A549 (cell line): ENCODE measurements around the gene SLC35A2. TPM values are rescaled to one million over a fixed set of nuclear protein-coding genes. Genes with fewer than 3 reads are reported as not detected.

Source experiments
- ATAC-seq, 2 experiments: fragments of 200-7000 bp in 1 of 2; fragments of >200 bp in 1 of 2; cut with Nextera tagmentation in 1 of 2; cut with Tn5 transposase in 1 of 2; 3 replicates each; pipeline versions ENCODE4 v1.8.0 to v1.9.1; 2018 to 2020; ENCODE audit warnings: mild to moderate bottlenecking in 1 of 2, moderate library complexity in 1 of 2
- CTCF ChIA-PET: fragments of 300-600 bp; sonication (Branson Sonifier 250); formaldehyde crosslinking; extraction: SDS; loops from one replicate; lab custom pipeline; 2021; ENCODE audit warnings: antibody characterized with exemption, inconsistent platforms; lab: Yijun Ruan, JAX
- POLR2A ChIA-PET: fragments of 350-600 bp; formaldehyde crosslinking; extraction: SDS; loops from one replicate; lab custom pipeline; 2021; ENCODE audit warnings: antibody characterized with exemption, inconsistent platforms; lab: Yijun Ruan, JAX
- DNase-seq, 2 experiments: peaks; one replicate each; pipeline versions ENCODE4 v3.0.0 to v3.0.0-alpha.2; 2011 to 2016; ENCODE audit warnings: low read depth in 1 of 2, low spot score in 1 of 2
- FAIRE-seq: peaks from 2 replicates; lab custom pipeline; 2011; peaks lifted over from hg19 to GRCh38; lab: Jason Lieb, UNC
- H3K27ac ChIP-seq, 2 experiments: fragments of >200 bp; sonication (Bioruptor Twin); formaldehyde crosslinking; 3 replicates each; pipeline ENCODE4 v1.5.1; 2016 to 2017
- H3K4me1 ChIP-seq: fragments of >200 bp; sonication (Bioruptor Twin); formaldehyde crosslinking; 3 replicates; pipeline ENCODE4 v1.6.1; 2016
- H3K4me2 ChIP-seq: fragments of >200 bp; sonication (Bioruptor Twin); formaldehyde crosslinking; 3 replicates; pipeline ENCODE4 v1.6.1; 2016
- H3K4me3 ChIP-seq: fragments of >200 bp; sonication (Bioruptor Twin); formaldehyde crosslinking; 3 replicates; pipeline ENCODE4 v1.5.1; 2016
- H3K9me3 ChIP-seq: fragments of >200 bp; sonication (Bioruptor Twin); formaldehyde crosslinking; 3 replicates; pipeline ENCODE4 v1.6.1; 2016
- CEBPB ChIP-seq, 2 experiments: fragments of >200 bp in 1 of 2; sonication (Bioruptor Twin) in 1 of 2; formaldehyde crosslinking in 1 of 2; IDR thresholded peaks; 2 replicates each; pipeline ENCODE4 v1.6.1; 2012 to 2016
- CHD4 ChIP-seq: fragments of 200-600 bp; sonication (generic); IDR thresholded peaks from 2 replicates; pipeline ENCODE4 v1.6.1; 2016; ENCODE audit warnings: antibody characterized with exemption, mild to moderate bottlenecking, borderline replicate concordance
- CTCF ChIP-seq: fragments of >200 bp; sonication (Bioruptor Twin); formaldehyde crosslinking; IDR thresholded peaks from 3 replicates; pipeline ENCODE4 v1.5.1; 2016
- EHF ChIP-seq: fragments of 250-450 bp; sonication (Bioruptor Pico); IDR thresholded peaks from 2 replicates; pipeline ENCODE4 v1.5.0; 2020; ENCODE audit warnings: mild to moderate bottlenecking
- ELK1 ChIP-seq: fragments of 150-350 bp; IDR thresholded peaks from 2 replicates; pipeline ENCODE4 v1.6.1; 2014; ENCODE audit warnings: low read depth, mild to moderate bottlenecking, low read length
- FOSL2 ChIP-seq, 2 experiments: fragments of 450-650 bp in 1 of 2; fragments of >200 bp in 1 of 2; sonication (Bioruptor Twin) in 1 of 2; formaldehyde crosslinking; IDR thresholded peaks; 2 replicates each; pipeline versions ENCODE4 v1.5.0 to v1.6.1; 2016 to 2020; ENCODE audit warnings: mild to moderate bottlenecking in 1 of 2, moderate library complexity in 1 of 2
- HDAC2 ChIP-seq: fragments of 200-600 bp; sonication (generic); IDR thresholded peaks from 2 replicates; pipeline ENCODE4 v1.6.1; 2016
- HEYL ChIP-seq: fragments of 250-450 bp; sonication (Bioruptor Pico); IDR thresholded peaks from 2 replicates; pipeline ENCODE4 v1.8.0; 2021; ENCODE audit warnings: mild to moderate bottlenecking, moderate library complexity
- HMGXB4 ChIP-seq: fragments of 250-450 bp; sonication (Bioruptor Pico); IDR thresholded peaks from 2 replicates; pipeline ENCODE4 v1.5.0; 2021; ENCODE audit warnings: mild to moderate bottlenecking, moderate library complexity, borderline replicate concordance
- HOXB13 ChIP-seq: fragments of 250-450 bp; sonication (Bioruptor Pico); IDR thresholded peaks from 2 replicates; pipeline ENCODE4 v1.5.0; 2020; ENCODE audit warnings: low read depth, mild to moderate bottlenecking, moderate library complexity
- NR3C1 ChIP-seq: fragments of >200 bp; sonication (Bioruptor Twin); formaldehyde crosslinking; IDR thresholded peaks from 3 replicates; pipeline ENCODE4 v1.6.1; 2017
- PHF8 ChIP-seq: fragments of 200-600 bp; sonication (generic); IDR thresholded peaks from 2 replicates; pipeline ENCODE4 v1.6.1; 2016; ENCODE audit warnings: low read depth, mild to moderate bottlenecking, antibody characterized with exemption, moderate library complexity, borderline replicate concordance
- POLR2AphosphoS2 ChIP-seq: conservative IDR thresholded peaks from 2 replicates; pipeline ENCODE4 v1.6.1; 2012; ENCODE audit warnings: low read length, improper control_type of control experiment, inconsistent platforms
- RAD21 ChIP-seq, 2 experiments: fragments of >200 bp in 1 of 2; sonication (Bioruptor Twin) in 1 of 2; formaldehyde crosslinking in 1 of 2; IDR thresholded peaks in 1 of 2; conservative IDR thresholded peaks in 1 of 2; 2 replicates in 1 of 2; 3 replicates in 1 of 2; pipeline ENCODE4 v1.6.1; 2012 to 2018; ENCODE audit warnings: inconsistent platforms in 1 of 2
- RCOR1 ChIP-seq: fragments of 150-350 bp; IDR thresholded peaks from 2 replicates; pipeline ENCODE4 v1.6.1; 2014; ENCODE audit warnings: antibody characterized with exemption, low read length, low read depth
- SREBF2 ChIP-seq: fragments of 450-650 bp; IDR thresholded peaks from 2 replicates; pipeline ENCODE4 v1.6.1; 2014; ENCODE audit warnings: mild to moderate bottlenecking, moderate library complexity
- TFCP2L1 ChIP-seq: fragments of 250-450 bp; sonication (Bioruptor Pico); IDR thresholded peaks from 2 replicates; pipeline ENCODE4 v1.5.0; 2021; ENCODE audit warnings: mild to moderate bottlenecking
- USF2 ChIP-seq: fragments of 450-650 bp; IDR thresholded peaks from 2 replicates; pipeline ENCODE4 v1.6.1; 2014; ENCODE audit warnings: antibody characterized with exemption
- ZC3H11A ChIP-seq: fragments of 450-650 bp; IDR thresholded peaks from 2 replicates; pipeline ENCODE4 v1.6.1; 2014; ENCODE audit warnings: antibody characterized with exemption, mild to moderate bottlenecking
- ZFP36 ChIP-seq: fragments of 450-650 bp; IDR thresholded peaks from 2 replicates; pipeline ENCODE4 v1.6.1; 2014; ENCODE audit warnings: borderline replicate concordance; ENCODE audit not compliant: partially characterized antibody
- ZNF302 ChIP-seq: fragments of 250-450 bp; sonication (Bioruptor Pico); IDR thresholded peaks from 2 replicates; pipeline ENCODE4 v1.9.0; 2021; ENCODE audit warnings: inconsistent platforms, mild to moderate bottlenecking, moderate library complexity
- ZSCAN20 ChIP-seq: fragments of 250-450 bp; sonication (Bioruptor Pico); IDR thresholded peaks from 2 replicates; pipeline ENCODE4 v1.8.0; 2022; ENCODE audit warnings: mild to moderate bottlenecking, moderate library complexity
- whole genome bisulfite sequencing: methylation state at CpG from one replicate; pipeline ENCODE4 v1.1.6; 2017; ENCODE audit errors: missing lambda C conversion rate; 5-methylcytosine and 5-hydroxymethylcytosine counted together
- polyA plus RNA-seq, 4 experiments: library from polyadenylated mRNA; depleted of rRNA in 3 of 4; stranded (reverse); fragments of >200 nt; fragmentation: RNase III in 1 of 4; extraction: RNeasy Plus Mini Kit Qiagen cat#74134 plus additional on column Dnase treatment in 1 of 4; gene quantifications; 2 replicates in 3 of 4; 3 replicates in 1 of 4; pipeline ENCODE4 v1.2.3, GENCODE V29; 2011 to 2017

SLC35A2 gene
- polyA plus RNA-seq, 2 of the 4 experiments (the other 2 are of a cell fraction), result 39.4 to 50.2 TPM

- Histone ChIP-seq H3K4me1 (peaks cover 13% of the 10 kb centered on the region), H3K4me3 (no peak overlapping the region), H3K4me2 (no peak overlapping the region), H3K27ac (no peak overlapping the region)
- ATAC-seq, result no peak
- FAIRE-seq, result peak; percentile 56
- no peak for DNase-seq
- POLR2A ChIA-PET, result interaction anchor here (1.3 kb wide), 1 partner anchor 23 kb away, joined by 3 read pairs; the partner anchor contains the start of genes PQBP1 and TIMM17B
- TF ChIP-seq RCOR1 (no peak), HMGXB4 (CRISPR knock-in tag) (no peak), ZSCAN20 (no peak), ELK1 (no peak), TFCP2L1 (CRISPR knock-in tag) (no peak), CHD4 (no peak), HOXB13 (no peak), FOSL2 (IDR thresholded peaks at IDR 0.05) (no peak), FOSL2 (CRISPR knock-in tag; IDR thresholded peaks at IDR 0.05) (no peak), ZNF302 (CRISPR knock-in tag) (no peak), POLR2AphosphoS2 (no peak), EHF (no peak), HEYL (no peak), ZFP36 (no peak)
- TF ChIP-seq, all 56 proteins: peak for 0
- WGBS, result 69% methylated on average over 8 of the region's 8 CpGs
- no peaks in the 10 kb centered on the region for H3K9me3 ChIP-seq
- CTCF ChIA-PET, result no interaction called here
Measured at GRCh38 chrX:48919947-48920717, 8.7 kb upstream of the SLC35A2 start.

- no peak for DNase-seq
- peak overlapping the region; percentile 92 to 95; a peak in 3 of 6 replicates for H3K27ac ChIP-seq
- ChIA-PET CTCF (interaction anchor here (1.1 kb wide), 1 partner anchor 27 kb away, joined by 3 read pairs; no protein-coding TSS in a partner anchor), POLR2A (interaction anchor here (1.3 kb wide), 1 partner anchor 22 kb away, joined by 3 read pairs; the partner anchor contains the start of genes PQBP1 and TIMM17B)
- peak overlapping the region; percentile 99 for H3K4me2 ChIP-seq
- H3K9me3 ChIP-seq, result no peaks in the 10 kb centered on the region
- no peak for FAIRE-seq
- H3K4me1 ChIP-seq, result peaks cover 13% of the 10 kb centered on the region
- ATAC-seq, result no peak
- peak overlapping the region; percentile 87; the same call in 1 of the 3 replicates for H3K4me3 ChIP-seq
- WGBS, result 79% methylated on average over 14 of the region's 15 CpGs
- TF ChIP-seq CEBPB (IDR thresholded peaks at IDR 0.05), result no peak
Measured at GRCh38 chrX:48919360-48919841, 8.0 kb upstream of the SLC35A2 start.

- peak; percentile 80 to 87 for DNase-seq
- TF ChIP-seq HDAC2 (no peak), PHF8 (peak; percentile 43; the same call in 1 of the 2 replicates), NR3C1 (no peak), ZSCAN20 (no peak), CTCF (no peak), USF2 (peak; percentile 84), SREBF2 (no peak), RAD21 (conservative IDR thresholded peaks at IDR 0.05 in 1 of 2, IDR thresholded peaks at IDR 0.05 in 1 of 2) (no peak), ELK1 (no peak), ZC3H11A (no peak), CEBPB (IDR thresholded peaks at IDR 0.05) (no peak)
Measured at GRCh38 chrX:48918643-48919340, 7.3 kb upstream of the SLC35A2 start, which contains the start of gene PIM2. PIM2 (minus strand) TSS chrX:48919024; CDS start chrX:48918834, 190 bp downstream.

More at GRCh38 chrX:48918643-48919340, 7.3 kb upstream of the SLC35A2 start, which contains the start of gene PIM2:
- H3K9me3 ChIP-seq, result no peaks in the 10 kb centered on the region
- POLR2A ChIA-PET, result no interaction called here
- WGBS, result 17% methylated on average over 16 of the region's 55 CpGs
- H3K4me3 ChIP-seq, result peak within 1 kb of the TSS; percentile 87
- ATAC-seq (peak; percentile 77 to 88), FAIRE-seq (peak; percentile 89)
- peak within 1 kb of the TSS; percentile 92 to 95 for H3K27ac ChIP-seq
- H3K4me1 ChIP-seq, result peaks cover 13% of the 10 kb centered on the region
- H3K4me2 ChIP-seq, result peak within 1 kb of the TSS; percentile 99
- CTCF ChIA-PET, result interaction anchor here (1.1 kb wide), 1 partner anchor 27 kb away, joined by 3 read pairs; no protein-coding TSS in a partner anchor
